Hepatocyte (in vitro differentiated cells): ENCODE measurements around the gene PHETA1. TPM values are rescaled to one million over a fixed set of nuclear protein-coding genes. Genes with fewer than 3 reads are reported as not detected.

ENCODE experiments used
- DNase-seq: peaks from one replicate; pipeline ENCODE4 v3.0.0-alpha.2; 2016; ENCODE audit warnings: low spot score
- H2AFZ ChIP-seq: fragments of 200-600 bp; sonication (generic); 2 replicates; pipeline ENCODE4 v1.6.0; 2016; ENCODE audit warnings: antibody characterized with exemption, mild to moderate bottlenecking
- H3K27ac ChIP-seq: fragments of 200-600 bp; sonication (generic); 2 replicates; pipeline ENCODE4 v1.5.1; 2016; ENCODE audit warnings: mild to moderate bottlenecking
- H3K27me3 ChIP-seq: fragments of 200-600 bp; sonication (generic); 2 replicates; pipeline ENCODE4 v1.6.1; 2016
- H3K36me3 ChIP-seq: fragments of 200-600 bp; sonication (generic); replicated peaks from 2 replicates; pipeline ENCODE4 v1.5.1; 2016; ENCODE audit warnings: low read depth; ENCODE audit not compliant: insufficient read depth
- H3K4me1 ChIP-seq: fragments of 200-600 bp; sonication (generic); 2 replicates; pipeline ENCODE4 v1.5.1; 2016; ENCODE audit warnings: mild to moderate bottlenecking, moderate library complexity; ENCODE audit not compliant: insufficient read depth
- H3K4me2 ChIP-seq: fragments of 200-600 bp; sonication (generic); 2 replicates; pipeline ENCODE4 v1.6.0; 2016
- H3K4me3 ChIP-seq: fragments of 200-600 bp; sonication (generic); 2 replicates; pipeline ENCODE4 v1.5.1; 2016; ENCODE audit warnings: mild to moderate bottlenecking
- H3K79me2 ChIP-seq: fragments of 200-600 bp; sonication (generic); 2 replicates; pipeline ENCODE4 v1.6.0; 2017; ENCODE audit warnings: mild to moderate bottlenecking
- H3K9me2 ChIP-seq: fragments of 200-600 bp; sonication (generic); replicated peaks from 2 replicates; pipeline ENCODE4 v1.6.0; 2017; ENCODE audit warnings: mild to moderate bottlenecking; ENCODE audit not compliant: insufficient read depth
- H3K9me3 ChIP-seq: fragments of 200-600 bp; sonication (generic); 2 replicates; pipeline ENCODE4 v1.5.1; 2016; ENCODE audit warnings: low read depth, mild to moderate bottlenecking
- H4K20me1 ChIP-seq: fragments of 200-600 bp; sonication (generic); 2 replicates; pipeline ENCODE4 v1.6.0; 2016; ENCODE audit warnings: mild to moderate bottlenecking; ENCODE audit not compliant: insufficient read depth, poor library complexity, severe bottlenecking
- EZH2 ChIP-seq: fragments of 200-600 bp; sonication (generic); IDR thresholded peaks from 2 replicates; pipeline ENCODE4 v1.6.1; 2016; ENCODE audit warnings: antibody characterized with exemption, mild to moderate bottlenecking, borderline replicate concordance
- EZH2phosphoT487 ChIP-seq: fragments of 200-600 bp; sonication (generic); IDR thresholded peaks from one replicate; pipeline ENCODE4 v1.6.1; 2018; ENCODE audit warnings: antibody characterized with exemption, mild to moderate bottlenecking, low read depth, moderate library complexity; ENCODE audit not compliant: unreplicated experiment, severe bottlenecking
- WGBS: methylation state at CpG from one replicate; pipeline ENCODE4 v1.1.6; 2016; ENCODE audit warnings: low lambda C conversion rate; ENCODE audit errors: missing lambda C conversion rate; 5-methylcytosine and 5-hydroxymethylcytosine counted together
- polyA plus RNA-seq: library from polyadenylated mRNA; unstranded; fragments of >200 nt; fragmentation: Nextera tagmentation; extraction: Ambion mirVana; gene quantifications from 2 replicates; pipeline ENCODE4 v1.2.1, GENCODE V29; 2016
- total RNA-seq: library from RNA; depleted of rRNA; stranded (reverse); fragments of >200 nt; gene quantifications from 2 replicates; pipeline ENCODE4 v1.2.3, GENCODE V29; 2014
- TF ChIP-seq, protein P1 (sequence below): fragments of 200-600 bp; sonication (generic); IDR thresholded peaks from 2 replicates; pipeline ENCODE4 v1.5.1; 2016; ENCODE audit warnings: antibody characterized with exemption, mild to moderate bottlenecking; ENCODE audit not compliant: poor library complexity

PHETA1 gene
- total and polyA plus RNA-seq, 2 experiments from 2014 or later, result 24.6 to 30.9 TPM

DNA sequence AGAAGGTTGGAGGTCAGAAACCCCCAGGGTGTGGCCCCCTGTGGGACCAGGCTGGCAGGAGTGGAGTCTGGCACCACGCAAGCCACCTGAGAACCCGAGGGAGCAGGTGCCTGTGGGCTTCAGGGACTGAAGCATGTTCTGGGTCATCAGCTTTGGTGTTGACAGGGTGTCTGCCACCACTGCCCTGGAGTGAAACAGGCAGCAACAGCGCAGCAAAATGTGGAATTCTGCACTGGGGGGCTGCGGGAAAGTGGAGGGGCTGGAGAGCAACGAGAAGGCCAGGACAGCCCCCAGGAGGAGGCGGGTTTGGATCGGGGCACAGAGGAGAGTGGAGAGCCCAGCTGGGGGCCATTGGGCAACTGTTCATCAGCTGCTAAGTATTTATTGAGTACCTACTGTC lies 15.9 kb downstream of the PHETA1 start:
- Histone ChIP-seq H3K4me1 (no peaks in the 10 kb centered on the region), H3K4me3 (no peak overlapping the region), H3K27me3 (no peaks in the 10 kb centered on the region), H3K4me2 (no peak overlapping the region), H3K79me2 (no peaks in the 10 kb centered on the region), H3K27ac (no peak overlapping the region), H3K9me3 (no peaks in the 10 kb centered on the region), H4K20me1 (no peaks in the 10 kb centered on the region), H2AFZ (no peak overlapping the region), H3K36me3 (no peaks in the 10 kb centered on the region), H3K9me2 (no peaks in the 10 kb centered on the region)
- no peak for DNase-seq
- 91% methylated on average over 7 of the region's 7 CpGs for WGBS
- TF ChIP-seq EZH2phosphoT487, result no peak
- TF ChIP-seq, protein P1, sequence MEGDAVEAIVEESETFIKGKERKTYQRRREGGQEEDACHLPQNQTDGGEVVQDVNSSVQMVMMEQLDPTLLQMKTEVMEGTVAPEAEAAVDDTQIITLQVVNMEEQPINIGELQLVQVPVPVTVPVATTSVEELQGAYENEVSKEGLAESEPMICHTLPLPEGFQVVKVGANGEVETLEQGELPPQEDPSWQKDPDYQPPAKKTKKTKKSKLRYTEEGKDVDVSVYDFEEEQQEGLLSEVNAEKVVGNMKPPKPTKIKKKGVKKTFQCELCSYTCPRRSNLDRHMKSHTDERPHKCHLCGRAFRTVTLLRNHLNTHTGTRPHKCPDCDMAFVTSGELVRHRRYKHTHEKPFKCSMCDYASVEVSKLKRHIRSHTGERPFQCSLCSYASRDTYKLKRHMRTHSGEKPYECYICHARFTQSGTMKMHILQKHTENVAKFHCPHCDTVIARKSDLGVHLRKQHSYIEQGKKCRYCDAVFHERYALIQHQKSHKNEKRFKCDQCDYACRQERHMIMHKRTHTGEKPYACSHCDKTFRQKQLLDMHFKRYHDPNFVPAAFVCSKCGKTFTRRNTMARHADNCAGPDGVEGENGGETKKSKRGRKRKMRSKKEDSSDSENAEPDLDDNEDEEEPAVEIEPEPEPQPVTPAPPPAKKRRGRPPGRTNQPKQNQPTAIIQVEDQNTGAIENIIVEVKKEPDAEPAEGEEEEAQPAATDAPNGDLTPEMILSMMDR, result no peak
- no peak for TF ChIP-seq EZH2

GRCh38 chr12:111352296-111352993 lies 16.4 kb downstream of the PHETA1 start:
- H3K9me3 ChIP-seq, result no peaks in the 10 kb centered on the region
- H3K79me2 ChIP-seq, result no peaks in the 10 kb centered on the region

DNA sequence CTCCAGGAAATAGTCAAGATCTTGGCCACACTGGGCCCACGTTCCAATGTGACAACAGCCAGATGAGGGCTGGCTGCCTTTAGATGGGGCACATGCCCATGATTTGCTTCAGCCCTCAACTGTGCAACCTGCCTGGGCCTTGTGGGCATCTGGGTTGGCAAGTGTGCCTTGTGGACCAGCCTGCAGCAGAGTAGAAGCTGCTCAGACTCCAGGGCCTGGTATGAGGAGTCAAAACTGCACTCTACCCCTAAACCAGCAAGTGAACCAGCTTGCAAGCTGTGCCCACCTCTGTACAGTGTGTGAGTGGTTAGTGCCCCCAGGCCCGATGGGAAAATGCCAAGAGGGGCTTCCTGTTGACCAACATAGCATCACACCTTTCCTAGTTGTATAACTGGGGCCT lies 17.9 kb downstream of the PHETA1 start:
- no peak overlapping the region for H3K4me2 ChIP-seq
- no peaks in the 10 kb centered on the region for H3K4me1 ChIP-seq
- no peaks in the 10 kb centered on the region for H3K79me2 ChIP-seq
- DNase-seq, result no peak
- no peak overlapping the region for H3K4me3 ChIP-seq
- H2AFZ ChIP-seq, result no peak overlapping the region
- no peaks in the 10 kb centered on the region for H3K36me3 ChIP-seq
- TF ChIP-seq EZH2, result no peak
- TF ChIP-seq, protein P1, result no peak
- no peak for TF ChIP-seq EZH2phosphoT487
- WGBS, result 86% methylated on average over 2 of the region's 2 CpGs
- no peaks in the 10 kb centered on the region for H3K9me3 ChIP-seq
- H3K9me2 ChIP-seq, result no peaks in the 10 kb centered on the region
- no peaks in the 10 kb centered on the region for H3K27me3 ChIP-seq
- no peak overlapping the region for H3K27ac ChIP-seq
- H4K20me1 ChIP-seq, result no peaks in the 10 kb centered on the region

More at GRCh38 chr12:111352296-111352993, 16.4 kb downstream of the PHETA1 start:
- Histone ChIP-seq H4K20me1 (no peaks in the 10 kb centered on the region), H2AFZ (no peak overlapping the region), H3K27ac (no peak overlapping the region), H3K36me3 (no peaks in the 10 kb centered on the region), H3K27me3 (no peaks in the 10 kb centered on the region), H3K4me2 (no peak overlapping the region), H3K4me3 (no peak overlapping the region), H3K9me2 (no peaks in the 10 kb centered on the region), H3K4me1 (no peaks in the 10 kb centered on the region)
- WGBS, result 89% methylated on average over 9 of the region's 9 CpGs
- DNase-seq, result no peak
- TF ChIP-seq, protein P1, result no peak
- TF ChIP-seq EZH2 (no peak), EZH2phosphoT487 (no peak)
